Measurements from ENCODE around the gene UBALD2.

GRCh38 chr17:76265624-76266243 is 586 bp downstream of the UBALD2 start:
- TF ChIP-seq POLR2A (IDR thresholded peaks at IDR 0.05) (no peak), CTCF (IDR thresholded peaks at IDR 0.05) (no peak)
